MM.1S (cell line): ENCODE data around the gene DUSP15.

ENCODE experiments used
- EZH2 ChIP-seq: fragments of 300-600 bp; sonication (generic); optimal IDR thresholded peaks from 2 replicates; pipeline ENCODE3; 2017; ENCODE audit warnings: low read depth, mild to moderate bottlenecking, antibody characterized with exemption, low read length, mixed read lengths
- TF ChIP-seq, protein P1 (sequence below): fragments of 300-600 bp; sonication (generic); IDR thresholded peaks from 2 replicates; pipeline ENCODE4 v1.5.1; 2016; ENCODE audit warnings: antibody characterized with exemption, low read length, mixed read lengths

DNA sequence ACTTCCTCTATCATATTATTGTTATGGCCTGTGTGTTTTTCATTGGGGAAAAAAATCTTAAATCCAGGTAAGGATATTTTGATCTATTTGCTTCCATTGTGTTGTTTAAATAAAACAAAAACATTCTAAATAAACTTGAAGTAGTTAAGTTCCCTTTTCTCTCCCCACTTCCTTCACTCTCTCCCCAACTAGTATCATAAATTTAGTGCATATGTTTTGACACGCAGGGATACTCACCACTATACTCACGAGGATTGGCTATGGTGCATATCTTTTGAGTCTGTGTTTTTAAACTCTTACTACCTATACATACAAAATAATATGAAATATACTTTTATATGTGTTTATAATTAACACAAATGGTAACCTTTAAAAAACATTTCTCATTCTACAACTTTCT lies 5.3 kb upstream of the DUSP15 start:
- TF ChIP-seq, protein P1, sequence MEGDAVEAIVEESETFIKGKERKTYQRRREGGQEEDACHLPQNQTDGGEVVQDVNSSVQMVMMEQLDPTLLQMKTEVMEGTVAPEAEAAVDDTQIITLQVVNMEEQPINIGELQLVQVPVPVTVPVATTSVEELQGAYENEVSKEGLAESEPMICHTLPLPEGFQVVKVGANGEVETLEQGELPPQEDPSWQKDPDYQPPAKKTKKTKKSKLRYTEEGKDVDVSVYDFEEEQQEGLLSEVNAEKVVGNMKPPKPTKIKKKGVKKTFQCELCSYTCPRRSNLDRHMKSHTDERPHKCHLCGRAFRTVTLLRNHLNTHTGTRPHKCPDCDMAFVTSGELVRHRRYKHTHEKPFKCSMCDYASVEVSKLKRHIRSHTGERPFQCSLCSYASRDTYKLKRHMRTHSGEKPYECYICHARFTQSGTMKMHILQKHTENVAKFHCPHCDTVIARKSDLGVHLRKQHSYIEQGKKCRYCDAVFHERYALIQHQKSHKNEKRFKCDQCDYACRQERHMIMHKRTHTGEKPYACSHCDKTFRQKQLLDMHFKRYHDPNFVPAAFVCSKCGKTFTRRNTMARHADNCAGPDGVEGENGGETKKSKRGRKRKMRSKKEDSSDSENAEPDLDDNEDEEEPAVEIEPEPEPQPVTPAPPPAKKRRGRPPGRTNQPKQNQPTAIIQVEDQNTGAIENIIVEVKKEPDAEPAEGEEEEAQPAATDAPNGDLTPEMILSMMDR: no peak
- TF ChIP-seq EZH2: no peak
